GM18868 (cell line): ENCODE results near the gene RTL10.

Source experiments
- ATAC-seq: cut with Tn5 transposase; IDR thresholded peaks from one replicate; pipeline ENCODE4 v1.9.1; 2021; ENCODE audit warnings: mild to moderate bottlenecking, moderate library complexity; ENCODE audit not compliant: unreplicated experiment

The RTL10 gene

DNA sequence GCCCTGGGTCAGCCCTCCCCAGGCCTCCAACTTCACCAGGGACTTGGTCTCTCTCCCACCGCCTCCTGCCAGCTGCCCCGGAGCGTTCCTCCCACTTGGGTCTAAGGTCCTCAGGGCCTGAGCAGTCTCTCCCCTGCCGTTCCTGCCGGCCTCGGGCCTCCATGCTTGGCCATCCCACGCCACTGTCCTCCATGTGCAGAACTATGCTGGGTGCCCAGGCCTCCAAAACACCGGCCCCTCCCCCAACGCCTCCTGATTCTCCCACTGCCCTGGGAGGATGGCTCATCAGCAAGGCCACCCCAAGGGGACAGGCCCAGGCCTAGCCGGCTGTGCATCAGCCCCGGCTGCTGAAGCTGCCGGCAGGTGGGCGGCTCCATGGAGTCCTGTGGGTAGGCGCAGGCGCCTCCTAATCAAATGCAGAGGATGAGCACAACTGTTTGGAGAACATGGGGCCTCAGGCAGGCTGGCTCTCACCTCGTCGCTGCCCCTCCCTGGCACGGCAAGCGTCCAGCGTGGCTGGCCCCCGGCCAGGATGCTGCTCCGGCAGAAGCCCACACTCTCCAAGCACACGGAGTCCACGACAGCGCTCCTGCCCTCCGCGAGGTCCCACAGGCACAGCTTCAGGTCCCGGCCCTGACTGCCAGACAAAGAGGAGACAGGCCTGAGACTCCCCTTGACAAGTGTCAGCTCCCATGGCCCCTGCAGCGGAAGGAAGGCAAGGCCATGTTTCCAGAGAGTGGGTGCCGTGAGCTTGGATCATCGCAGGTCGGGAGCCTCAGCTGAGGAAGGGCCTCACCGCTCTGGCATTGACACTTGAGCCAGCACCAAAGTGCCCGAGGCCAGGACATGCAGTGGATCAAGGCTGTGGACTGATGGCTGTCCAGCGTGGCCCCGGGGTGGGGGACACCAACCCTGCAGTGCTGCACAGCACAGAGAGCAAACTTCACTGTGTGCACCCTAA is 42.6 kb downstream of the RTL10 start:
- no peak for ATAC-seq

DNA sequence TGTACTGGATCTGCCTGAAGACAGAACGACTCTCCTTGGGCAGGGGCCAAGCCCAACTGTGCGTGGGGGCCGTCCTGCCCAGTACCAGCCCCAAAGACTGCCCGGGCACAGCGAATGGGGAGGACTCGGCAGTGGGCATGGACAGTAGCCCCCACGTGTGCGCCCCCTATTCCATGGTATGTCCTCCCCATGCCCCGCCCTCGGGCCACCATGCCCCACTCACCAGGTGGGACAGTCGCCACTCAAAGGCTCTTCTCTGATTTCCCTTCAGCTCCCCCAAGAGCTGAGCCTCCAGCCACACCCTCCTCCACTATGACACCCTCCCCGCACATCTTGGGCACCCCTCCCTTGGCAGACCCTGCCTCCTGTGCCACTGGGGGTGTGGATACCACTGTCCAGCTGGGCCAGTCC is 43.5 kb downstream of the RTL10 start:
- ATAC-seq = no peak

DNA sequence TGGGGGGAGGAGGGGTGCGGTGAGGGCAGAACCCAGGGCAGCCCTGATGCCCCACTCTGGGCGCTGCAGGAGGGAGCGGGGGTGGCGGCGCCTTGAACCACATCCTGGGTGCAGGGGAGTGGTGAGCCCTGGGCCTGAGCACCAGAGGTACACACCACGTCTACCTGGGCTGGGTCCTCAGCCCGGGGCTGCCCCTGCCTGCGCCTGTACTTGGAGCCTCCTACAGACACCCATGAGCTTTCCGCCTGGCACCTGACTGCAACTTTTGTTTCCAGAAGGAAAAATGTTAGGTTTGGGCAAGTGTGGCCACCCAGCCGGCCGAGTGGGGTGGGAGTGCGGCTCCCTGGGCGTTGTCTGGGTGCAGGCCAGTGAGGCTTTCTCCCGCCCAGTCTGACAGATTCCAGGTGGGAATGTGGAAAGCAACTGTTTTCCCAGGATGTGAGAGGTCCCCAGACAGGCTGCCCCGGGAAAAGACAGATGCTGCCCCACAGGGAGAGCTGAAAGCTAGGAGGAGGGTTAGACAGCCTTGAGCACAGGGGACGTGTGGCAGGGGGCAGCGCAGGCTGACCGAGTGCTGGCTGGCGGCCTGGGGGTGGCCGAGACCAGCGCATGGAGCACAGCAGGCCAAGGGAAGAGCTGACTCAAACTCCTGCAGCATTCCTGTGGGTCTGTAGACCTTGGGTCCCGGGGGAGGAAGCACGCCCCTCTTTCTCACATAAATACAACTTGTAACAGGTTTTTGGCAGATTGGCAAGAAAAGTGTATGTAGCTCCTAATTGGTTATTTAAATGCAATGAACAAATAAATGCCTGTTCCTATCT is 44.1 kb downstream of the RTL10 start:
- no peak for ATAC-seq

DNA sequence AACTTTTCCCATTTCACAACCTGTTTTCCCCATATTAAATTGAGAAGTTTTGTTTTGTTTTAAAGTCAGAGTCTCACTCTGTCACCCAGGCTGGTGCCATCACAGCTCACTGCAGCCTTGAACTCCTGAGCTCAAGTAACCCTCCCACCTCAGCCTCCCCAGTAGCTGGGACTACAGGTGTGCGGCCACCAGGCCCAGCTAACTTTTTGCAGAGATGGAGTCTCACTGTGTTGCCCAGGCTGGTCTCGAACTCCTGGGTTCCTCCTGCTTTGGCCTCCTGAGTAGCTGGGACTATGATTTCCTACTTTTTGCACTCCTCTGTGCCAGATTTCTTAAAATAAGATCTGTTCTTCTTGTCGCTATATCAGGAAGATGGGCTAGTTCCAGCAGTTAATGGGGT is 44.9 kb downstream of the RTL10 start:
- no peak for ATAC-seq

DNA sequence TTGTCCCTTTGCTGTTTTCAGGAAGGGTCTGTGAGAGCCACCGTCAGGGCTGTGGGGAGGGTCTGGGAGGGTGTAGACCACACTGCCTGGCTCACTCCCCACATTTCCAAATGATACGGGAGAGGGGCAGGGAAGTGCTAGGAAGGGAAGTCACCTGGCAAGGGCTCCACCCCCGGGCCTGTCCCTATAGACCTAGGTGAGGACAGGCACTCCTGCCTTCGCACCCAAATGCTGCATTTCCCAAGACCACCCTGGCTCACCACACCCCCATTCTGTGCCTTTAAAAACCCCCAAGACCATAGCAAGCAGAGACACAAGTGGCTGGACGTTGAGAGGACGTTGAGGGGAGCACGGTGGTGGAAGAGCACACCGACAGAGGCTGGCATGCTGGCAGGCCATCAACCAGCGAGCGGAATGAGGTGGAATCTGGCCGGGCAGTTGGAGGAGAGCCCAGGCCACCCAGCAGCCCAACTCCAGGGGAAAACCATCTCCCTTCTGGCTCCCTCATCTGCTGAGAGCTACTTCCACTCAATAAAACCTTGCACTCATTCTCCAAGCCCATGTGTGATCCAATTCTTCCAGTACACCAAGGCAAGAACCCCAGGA is 45.7 kb downstream of the RTL10 start:
- no peak for ATAC-seq

DNA sequence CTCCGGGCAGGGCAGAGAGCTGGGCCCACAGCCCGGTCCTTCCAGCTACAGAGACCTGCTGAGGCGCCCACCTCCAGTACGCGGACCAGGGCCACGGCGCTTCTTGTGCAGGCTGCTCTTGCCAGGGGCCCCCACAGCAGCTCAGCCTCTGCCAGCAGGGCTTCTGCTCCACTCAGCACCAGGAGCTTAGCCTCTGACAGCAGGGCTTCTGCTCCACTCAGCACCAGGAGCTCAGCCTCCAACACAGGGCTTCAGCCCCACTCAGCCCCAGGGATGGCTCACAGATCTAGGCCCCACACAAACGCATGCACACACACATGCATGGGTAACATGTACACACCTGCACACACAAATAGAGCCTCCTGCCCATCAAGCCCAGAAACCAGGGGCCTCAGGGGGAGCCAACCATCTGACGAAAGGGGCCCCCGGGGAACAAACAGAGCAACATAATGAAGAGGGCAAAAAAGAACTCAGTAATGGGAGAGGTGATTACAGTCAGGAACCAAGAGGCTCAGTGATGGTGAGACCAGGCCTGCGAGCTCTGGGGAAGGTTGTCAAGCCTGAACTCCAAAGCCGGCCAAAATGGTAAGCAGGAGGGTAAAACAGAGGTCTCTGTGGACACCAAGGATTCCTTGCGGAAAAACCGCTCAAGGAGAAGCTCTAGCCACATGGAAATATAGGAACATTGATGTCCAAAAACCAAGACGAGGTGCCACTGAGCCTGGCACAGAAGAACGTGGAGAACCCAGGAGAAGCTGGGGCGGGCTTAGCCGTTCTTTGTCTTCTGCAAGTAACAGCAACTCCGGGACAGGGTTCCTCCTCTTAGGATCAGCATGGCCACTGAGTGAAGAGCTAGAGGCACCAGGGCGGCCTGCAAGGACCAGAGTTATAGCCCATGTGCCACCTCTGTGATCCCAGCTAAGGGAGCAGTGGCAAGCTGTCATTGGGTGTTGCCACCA is 46.5 kb downstream of the RTL10 start:
- ATAC-seq = no peak

DNA sequence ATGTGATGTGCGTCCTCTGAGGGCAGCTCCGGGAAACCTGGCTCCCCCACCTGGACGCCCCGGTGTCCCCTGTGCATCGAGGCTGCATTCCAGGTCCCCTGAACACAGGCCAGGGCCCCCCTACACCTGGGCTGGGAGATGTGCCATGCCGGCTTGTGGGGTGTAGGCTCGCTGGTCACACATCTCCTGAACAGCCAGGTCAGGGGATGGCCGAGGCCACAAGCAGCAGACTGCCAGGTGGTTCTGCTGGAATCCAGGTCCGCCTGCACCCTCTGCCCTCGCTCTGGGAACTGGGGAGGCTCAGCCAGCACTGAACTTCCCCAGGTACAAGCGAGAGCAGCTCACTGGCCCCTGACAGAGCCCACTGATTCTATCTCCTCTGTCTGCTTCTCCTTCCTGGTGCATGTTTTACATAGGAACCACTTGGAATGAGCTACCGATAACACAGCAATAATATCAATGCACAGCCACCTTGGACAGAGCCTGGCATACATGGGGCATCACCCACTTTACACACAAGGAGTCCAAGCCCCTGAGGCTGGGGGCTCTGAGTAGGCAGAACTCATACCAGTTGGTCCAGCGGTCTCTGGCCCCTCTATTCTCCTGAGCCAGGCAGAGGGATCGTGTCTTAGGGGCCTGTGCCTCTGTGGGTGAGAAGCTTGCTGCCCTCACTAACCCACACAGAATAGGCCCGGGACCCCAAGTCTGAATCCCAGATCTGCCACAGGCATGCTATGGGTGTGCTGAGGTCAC is 47.3 kb downstream of the RTL10 start:
- ATAC-seq = no peak

DNA sequence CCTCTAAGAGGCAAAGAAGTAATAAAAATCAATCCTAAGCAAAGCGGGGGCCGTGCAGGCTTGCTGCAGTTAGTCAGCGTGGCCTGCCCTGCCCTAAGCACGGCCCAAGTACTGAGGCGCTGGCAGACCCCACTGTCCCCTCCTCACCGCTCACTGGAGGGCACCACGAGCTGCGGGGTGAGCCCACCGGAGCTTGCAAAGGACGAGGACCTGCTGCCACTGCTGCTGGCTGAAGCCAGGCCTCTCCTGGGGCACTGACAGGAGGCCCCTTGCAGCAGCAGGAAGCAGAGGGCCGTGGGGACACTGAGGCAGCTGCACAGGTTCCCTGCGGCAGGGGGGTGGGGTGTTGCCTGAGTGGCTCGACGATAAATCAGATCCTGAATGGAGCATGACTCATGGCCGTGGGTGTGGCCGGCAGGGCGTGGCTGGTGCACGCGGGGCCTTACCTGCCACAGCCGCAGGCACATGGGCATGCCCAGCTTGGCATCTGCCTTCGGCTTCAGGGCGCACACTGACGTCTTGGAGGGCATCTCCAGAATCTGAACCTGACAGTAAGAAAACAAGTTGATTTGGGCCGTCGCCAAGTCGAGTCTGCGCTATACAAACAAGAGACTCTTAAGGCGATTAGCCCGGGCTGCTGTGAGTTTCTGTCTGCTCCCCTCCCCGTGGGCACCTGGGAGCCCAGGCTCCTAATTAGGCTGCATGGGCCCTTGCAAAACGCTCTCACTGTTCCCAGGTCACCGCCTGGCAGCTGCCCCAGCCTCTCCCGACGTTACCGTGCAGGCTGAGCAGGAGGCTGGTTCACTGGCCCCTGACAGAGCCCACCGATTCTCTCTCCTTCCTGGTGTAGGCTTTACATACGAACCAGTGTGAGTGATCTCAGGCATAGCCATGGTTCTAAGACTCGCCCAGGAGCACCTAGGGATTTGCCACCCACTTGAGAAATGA is 48.2 kb downstream of the RTL10 start:
- no peak for ATAC-seq

DNA sequence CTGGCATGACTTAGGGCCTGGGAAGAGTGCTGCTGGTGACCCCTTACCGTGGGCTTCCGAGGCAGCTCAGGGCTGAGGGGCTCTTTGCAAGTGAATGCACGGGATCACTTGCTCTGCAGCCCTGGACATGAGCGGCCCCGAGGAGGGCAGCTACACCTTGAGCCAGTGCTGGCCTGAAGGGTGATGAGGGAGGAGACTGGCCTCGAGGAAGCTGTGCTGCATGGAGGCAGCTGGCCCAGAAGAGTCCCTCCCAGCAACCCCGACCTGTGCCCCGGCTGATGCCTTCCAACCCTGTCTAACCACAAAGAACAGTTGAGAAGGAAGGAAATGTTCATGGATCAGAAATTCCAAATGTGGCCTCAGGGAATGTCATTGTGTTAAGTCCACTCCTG is 48.9 kb downstream of the RTL10 start:
- no peak for ATAC-seq
